ENCODE results near the gene KIF26A.
"Not testable (repeated sequence)": the region's sequence is repeated elsewhere in the genome, so short reads cannot be mapped to it uniquely, and the experiment has no call there.

DNA sequence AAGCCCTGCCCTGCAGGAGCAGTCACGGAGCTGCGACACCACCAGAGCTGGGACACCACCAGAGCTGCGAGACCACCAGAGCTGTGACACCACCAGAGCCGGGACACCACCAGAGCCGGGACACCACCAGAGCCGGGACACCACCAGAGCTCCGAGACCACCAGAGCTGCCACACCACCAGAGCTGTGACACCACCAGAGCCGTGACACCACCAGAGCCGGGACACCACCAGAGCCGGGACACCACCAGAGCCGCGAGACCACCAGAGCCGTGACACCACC, 69.6 kb downstream of the KIF26A start:
- TF ChIP-seq, protein P1, sequence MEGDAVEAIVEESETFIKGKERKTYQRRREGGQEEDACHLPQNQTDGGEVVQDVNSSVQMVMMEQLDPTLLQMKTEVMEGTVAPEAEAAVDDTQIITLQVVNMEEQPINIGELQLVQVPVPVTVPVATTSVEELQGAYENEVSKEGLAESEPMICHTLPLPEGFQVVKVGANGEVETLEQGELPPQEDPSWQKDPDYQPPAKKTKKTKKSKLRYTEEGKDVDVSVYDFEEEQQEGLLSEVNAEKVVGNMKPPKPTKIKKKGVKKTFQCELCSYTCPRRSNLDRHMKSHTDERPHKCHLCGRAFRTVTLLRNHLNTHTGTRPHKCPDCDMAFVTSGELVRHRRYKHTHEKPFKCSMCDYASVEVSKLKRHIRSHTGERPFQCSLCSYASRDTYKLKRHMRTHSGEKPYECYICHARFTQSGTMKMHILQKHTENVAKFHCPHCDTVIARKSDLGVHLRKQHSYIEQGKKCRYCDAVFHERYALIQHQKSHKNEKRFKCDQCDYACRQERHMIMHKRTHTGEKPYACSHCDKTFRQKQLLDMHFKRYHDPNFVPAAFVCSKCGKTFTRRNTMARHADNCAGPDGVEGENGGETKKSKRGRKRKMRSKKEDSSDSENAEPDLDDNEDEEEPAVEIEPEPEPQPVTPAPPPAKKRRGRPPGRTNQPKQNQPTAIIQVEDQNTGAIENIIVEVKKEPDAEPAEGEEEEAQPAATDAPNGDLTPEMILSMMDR (IDR thresholded peaks at IDR 0.05; ENCODE audit: low read length): not testable (repeated sequence)
- not testable (repeated sequence) for TF ChIP-seq EZH2 (IDR thresholded peaks at IDR 0.05; ENCODE audit: borderline replicate concordance, low read length)

Measured in OCI-LY1 (cell line).